ENCODE measurements around the gene ISX.

Gene ISX

DNA sequence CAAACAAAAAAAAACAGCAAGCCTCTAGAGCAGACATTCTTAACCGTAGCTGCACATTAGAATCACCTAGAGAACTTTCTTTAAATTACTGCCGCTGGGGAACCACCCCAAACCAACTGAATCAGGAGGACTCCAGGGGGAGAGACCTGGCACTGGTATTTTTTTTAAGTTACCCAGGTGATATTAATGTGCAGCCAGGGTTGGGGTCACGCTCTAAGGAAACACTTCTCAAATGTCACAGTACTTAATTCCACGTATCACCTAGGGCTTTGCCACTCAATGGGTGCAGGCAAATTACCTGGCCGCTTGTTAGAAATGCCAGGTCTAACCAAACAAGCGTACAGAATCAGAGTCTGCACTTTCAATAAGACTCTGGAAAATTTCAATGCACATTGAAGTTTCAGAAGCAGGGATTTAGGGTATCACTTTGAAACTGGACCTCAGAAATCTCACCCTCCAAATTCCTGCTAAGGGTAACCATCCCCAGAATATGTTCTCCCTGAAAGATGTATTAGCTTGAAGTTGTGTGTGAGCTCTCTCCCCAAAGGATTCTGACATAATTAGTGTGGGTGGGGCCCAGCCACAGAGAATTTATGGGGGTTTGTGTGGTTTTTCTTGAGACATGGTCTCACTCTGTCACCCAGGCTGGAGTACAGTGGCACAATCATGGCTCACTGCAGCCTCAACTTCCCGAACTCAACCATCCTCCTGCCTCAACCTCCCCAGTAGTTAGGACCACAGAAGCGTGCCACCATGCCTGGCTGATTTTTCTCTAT is 12.7 kb upstream of the ISX start:
- DNase-seq: no peak

GRCh38 chr22:35054064-35054463 is 11.9 kb upstream of the ISX start:
- no peak for DNase-seq

GRCh38 chr22:35056486-35056885 is 9.5 kb upstream of the ISX start:
- DNase-seq: no peak

DNA sequence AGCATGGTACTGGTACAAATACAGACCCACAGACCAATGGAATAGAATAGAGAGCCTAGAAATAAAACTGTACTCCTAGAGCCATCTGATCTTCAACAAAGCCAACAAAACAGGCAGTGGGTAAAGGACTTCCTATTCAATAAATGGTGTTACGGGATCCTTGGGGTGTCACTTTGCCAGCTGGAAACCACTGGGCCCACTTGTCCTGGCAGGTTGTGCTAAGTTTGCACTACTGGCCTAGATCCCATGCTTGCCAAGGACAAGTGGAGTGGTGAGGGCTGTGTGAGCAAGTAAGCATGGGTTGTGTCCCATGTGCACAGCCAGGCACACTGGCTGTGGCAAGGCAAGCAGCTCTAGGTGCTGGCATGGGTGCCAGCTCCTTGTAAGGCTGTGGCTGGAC is 8.8 kb upstream of the ISX start:
- no peak for DNase-seq

GRCh38 chr22:35059632-35060031 is 6.3 kb upstream of the ISX start:
- DNase-seq: no peak

GRCh38 chr22:35064664-35065063 is 1.3 kb upstream of the ISX start:
- DNase-seq: no peak

GRCh38 chr22:35065183-35065582 is 775 bp upstream of the ISX start:
- DNase-seq: no peak

- no peak for DNase-seq
Measured at GRCh38 chr22:35066768-35067167, 810 bp downstream of the ISX start.

- DNase-seq: no peak
Measured at GRCh38 chr22:35069541-35069940, 3.6 kb downstream of the ISX start.

GRCh38 chr22:35070451-35071093 is 4.6 kb downstream of the ISX start:
- no peak for DNase-seq

DNA sequence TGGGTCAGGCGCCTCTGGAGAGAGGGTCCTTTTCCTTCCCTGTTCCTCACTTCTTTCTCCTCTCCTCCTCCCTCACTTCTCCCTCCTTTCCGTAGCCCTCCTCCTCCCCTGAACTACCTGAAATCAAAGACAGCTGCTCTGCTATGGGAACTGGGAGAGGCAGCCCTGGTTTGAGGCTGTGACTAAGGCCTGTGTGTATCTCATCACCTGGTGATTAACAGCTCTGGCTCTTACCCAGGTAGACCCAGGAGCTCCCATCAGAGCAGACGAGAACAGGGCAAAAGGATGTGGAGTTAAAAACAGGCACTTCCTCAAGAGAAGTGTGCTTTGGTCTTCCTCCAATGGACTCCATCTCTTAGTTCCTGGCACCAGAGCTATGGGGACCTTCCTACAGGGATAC is 5.8 kb downstream of the ISX start:
- DNase-seq: no peak

- no peak for DNase-seq
Measured at GRCh38 chr22:35072925-35073324, 7.0 kb downstream of the ISX start.

DNA sequence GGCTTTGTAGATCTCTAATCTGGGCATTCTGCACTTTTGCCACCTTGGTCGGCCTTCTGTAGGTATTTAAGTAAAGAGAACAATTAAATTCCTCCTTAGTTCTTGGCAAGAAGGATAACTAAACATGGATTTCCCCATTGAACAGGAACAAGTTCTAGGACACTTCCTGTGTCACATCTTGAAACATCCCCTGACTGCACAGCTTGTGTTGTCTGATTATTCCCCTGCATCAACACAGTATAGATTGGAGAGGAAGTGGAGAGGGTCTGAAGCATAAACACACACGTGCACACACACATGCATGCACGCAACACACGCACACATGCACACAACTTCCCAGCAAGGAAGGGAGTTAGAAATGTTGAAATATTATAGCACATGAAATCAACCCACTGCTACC is 8.6 kb downstream of the ISX start:
- no peak for DNase-seq

GRCh38 chr22:35076630-35077029 is 10.7 kb downstream of the ISX start:
- DNase-seq: no peak

DNA sequence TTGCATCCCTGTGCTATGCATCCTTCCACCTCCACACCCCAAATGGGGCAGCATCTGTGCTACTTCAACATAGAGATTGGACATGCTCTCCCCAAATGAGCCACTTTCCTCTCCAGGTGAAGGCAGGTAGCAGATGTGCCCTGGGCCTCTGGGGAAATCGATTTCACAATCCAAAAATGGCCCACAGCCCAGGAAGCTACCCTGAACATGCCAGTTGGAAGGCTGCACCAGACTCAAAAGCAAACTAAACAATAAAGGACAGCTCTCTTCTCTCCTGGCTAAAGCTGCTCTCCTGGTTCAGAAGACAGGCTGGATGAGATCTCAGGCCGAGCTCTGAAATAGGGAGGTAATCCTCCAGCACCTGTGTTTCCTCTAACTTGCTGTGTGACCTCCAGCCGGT is 19.7 kb downstream of the ISX start:
- DNase-seq: no peak

DNA sequence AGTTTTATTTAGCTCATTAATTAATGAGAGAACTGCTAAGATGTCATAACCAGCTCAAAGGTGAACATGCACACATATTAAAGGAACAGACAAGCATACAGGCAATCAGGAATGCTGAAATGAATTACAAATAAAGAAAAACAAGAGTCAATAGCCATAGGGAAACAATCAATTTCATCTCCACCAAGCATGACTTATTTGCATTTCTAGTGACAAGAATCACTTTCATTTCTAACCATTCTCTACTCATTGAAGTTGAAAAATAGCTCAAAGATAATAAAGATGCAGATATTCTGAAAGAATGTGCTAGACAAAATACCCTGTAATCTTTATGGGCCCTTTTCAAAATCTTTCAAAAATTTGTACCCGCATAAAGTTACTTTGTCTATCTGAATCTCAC is 23.2 kb downstream of the ISX start:
- DNase-seq: no peak

DNA sequence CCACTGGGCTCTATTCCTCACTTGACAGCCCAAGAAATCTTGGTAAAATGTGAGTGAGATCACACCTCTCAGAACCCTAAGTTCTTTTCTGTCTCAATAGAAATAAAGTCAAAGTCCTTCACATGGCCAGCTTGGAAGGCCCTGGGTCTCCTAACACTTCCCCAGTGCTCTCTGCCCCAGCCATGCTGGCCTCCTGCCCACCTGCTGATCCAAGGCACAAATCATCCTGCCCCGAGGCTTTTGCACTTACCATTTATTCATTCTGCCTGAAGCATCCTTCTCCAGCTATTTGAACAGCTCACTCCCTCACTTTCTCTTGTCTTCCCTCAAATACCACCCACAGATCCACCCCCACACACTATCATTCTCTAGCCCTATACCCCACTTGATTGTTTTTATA is 26.4 kb downstream of the ISX start:
- DNase-seq: no peak

DNA sequence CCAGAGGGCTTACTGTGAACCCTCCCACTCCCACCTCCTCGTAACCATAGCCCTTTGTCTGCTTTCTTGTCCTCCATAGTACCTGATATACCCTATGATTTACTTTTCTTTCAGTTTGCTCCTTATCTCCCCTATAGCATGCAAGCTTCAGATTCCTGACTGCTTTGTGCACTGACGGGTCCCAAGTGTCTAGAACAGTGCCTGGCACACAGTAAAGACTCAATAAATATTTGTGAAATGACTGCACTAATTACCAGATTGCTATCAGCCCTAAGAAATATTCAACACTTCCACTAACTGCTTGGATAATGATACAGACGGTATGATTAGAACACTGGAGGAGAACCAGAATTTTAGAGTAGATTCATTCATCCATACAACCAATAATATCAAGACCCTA is 33.0 kb downstream of the ISX start:
- no peak for DNase-seq

GRCh38 chr22:35099883-35100282 is 33.9 kb downstream of the ISX start:
- DNase-seq: no peak

DNA sequence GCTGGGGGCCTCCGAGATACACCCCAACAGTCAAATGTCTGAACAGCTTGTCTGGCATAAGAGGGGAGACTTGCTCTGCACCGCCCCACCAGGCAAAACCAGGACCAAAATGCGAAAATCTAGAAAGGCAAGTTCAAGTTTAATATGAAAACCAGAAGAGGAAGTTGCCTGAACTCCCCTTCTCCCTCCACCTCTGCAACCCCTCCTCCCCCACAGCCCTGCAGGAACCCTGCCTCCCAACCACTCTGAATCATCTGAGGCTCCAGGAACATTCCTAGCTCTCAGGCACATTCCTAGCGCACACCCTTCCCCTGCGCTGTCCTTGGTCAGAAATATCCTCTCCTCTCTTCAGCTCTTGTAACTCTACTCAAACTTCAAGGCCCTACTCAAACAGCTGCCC is 36.7 kb downstream of the ISX start:
- DNase-seq: no peak

DNA sequence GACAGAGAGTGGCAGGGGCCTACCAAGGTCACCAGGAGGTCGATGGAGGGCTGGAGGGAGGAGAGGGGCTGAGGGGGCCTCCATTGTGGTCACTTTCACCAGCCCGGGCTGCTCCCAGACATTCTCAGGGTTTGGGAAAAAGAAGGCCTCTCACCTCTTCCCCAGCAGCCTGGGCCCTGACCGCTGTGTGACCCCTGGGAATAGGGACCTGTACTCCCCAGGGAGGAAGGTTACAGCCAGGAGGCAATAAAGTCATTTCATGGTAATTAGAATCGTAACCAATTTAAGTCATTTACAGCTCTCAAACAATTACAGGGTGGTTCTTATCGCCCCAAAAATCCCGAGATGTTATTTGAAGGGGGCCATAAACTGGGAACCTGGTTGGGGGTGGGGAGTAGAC is 37.8 kb downstream of the ISX start:
- DNase-seq: no peak

GRCh38 chr22:35104491-35104890 is 38.5 kb downstream of the ISX start:
- no peak for DNase-seq

- no peak for DNase-seq
Measured at GRCh38 chr22:35109616-35110015, 43.7 kb downstream of the ISX start.

DNA sequence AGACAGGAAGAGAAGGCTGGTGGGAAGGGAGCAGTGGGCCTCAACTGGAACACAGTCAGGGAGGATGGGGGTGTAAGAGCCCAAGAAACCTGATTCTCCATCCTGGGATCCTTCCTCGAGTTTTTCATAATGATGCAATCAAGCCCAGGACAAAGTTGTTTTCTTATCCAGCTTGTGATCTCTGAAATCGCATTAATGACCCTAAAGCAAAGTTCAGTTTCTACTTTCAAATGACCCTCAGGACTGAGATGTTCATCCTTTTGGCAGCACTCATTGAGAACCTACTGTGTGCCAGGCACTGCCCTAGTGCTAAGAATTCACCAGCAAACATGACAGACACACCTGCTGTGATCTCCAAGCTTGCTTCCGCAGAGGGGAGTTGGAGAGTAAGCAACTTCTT is 45.3 kb downstream of the ISX start:
- DNase-seq: no peak

DNA sequence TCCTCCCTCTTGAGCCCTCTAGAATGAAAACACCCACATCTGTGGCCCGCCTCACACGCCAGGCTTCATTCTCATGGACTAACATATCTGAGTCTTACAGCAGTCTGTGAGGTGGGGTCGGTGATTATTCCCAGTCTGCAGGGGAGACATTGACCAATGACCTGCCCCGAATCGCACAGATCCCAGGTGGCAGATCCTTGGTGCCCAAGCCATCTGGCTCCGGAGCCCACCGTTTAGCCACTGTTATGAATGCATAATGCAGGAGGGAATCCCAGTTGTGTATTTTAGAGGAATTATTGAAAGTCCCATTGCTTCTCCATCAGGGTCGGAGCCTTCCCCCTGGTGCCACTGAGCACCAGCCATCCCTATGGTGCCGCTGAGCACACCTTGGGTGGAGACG is 47.4 kb downstream of the ISX start:
- no peak for DNase-seq

Data from activated T-cell treated with anti-CD3 and anti-CD28 coated beads, Interleukin-2, amount 50 U/mL, for 1 hour (primary cell).